Osteoblast (primary cell): Measurements from ENCODE around the gene CCR6. TPM values are rescaled to one million over a fixed set of nuclear protein-coding genes. Genes with fewer than 3 reads are reported as not detected.

Experiments
- DNase-seq: peaks from one replicate; pipeline ENCODE4 v3.0.0; 2011; ENCODE audit warnings: low spot score, mixed read lengths; ENCODE audit not compliant: insufficient read length; ENCODE audit errors: missing footprints
- H2AFZ ChIP-seq: 2 replicates; pipeline ENCODE4 v1.6.0; 2011; ENCODE audit warnings: mild to moderate bottlenecking, low read length
- H3K27ac ChIP-seq: 2 replicates; pipeline ENCODE4 v1.5.1; 2011; ENCODE audit warnings: mild to moderate bottlenecking, low read depth, low read length, moderate library complexity
- H3K27me3 ChIP-seq: 2 replicates; pipeline ENCODE4 v1.6.0; 2012; ENCODE audit warnings: mild to moderate bottlenecking, control low read depth, inconsistent platforms, low read length, moderate library complexity; ENCODE audit not compliant: insufficient read depth
- H3K36me3 ChIP-seq: 2 replicates; pipeline ENCODE4 v1.5.1; 2011; ENCODE audit warnings: mild to moderate bottlenecking, low read length, control low read depth, moderate library complexity; ENCODE audit not compliant: insufficient read depth
- H3K4me1 ChIP-seq: 2 replicates; pipeline ENCODE4 v1.5.1; 2011; ENCODE audit warnings: mild to moderate bottlenecking, low read length, control low read depth, moderate library complexity; ENCODE audit not compliant: insufficient read depth
- H3K4me2 ChIP-seq: 2 replicates; pipeline ENCODE4 v1.6.0; 2011; ENCODE audit warnings: mild to moderate bottlenecking, low read length; ENCODE audit not compliant: insufficient read depth
- H3K4me3 ChIP-seq: fragments of 200-600 bp; sonication (generic); 3 replicates; pipeline ENCODE4 v1.5.1; 2012; ENCODE audit warnings: mild to moderate bottlenecking, low read length, inconsistent platforms; ENCODE audit not compliant: insufficient read depth
- H3K79me2 ChIP-seq: 2 replicates; pipeline ENCODE4 v1.6.0; 2012; ENCODE audit warnings: mild to moderate bottlenecking, low read length, control low read depth, inconsistent platforms; ENCODE audit not compliant: insufficient read depth
- H3K9me3 ChIP-seq: 2 replicates; pipeline ENCODE4 v1.5.1; 2011; ENCODE audit warnings: low read depth, low read length, control low read depth
- H4K20me1 ChIP-seq: 2 replicates; pipeline ENCODE4 v1.6.0; 2012; ENCODE audit warnings: mild to moderate bottlenecking, low read length, control low read depth; ENCODE audit not compliant: insufficient read depth
- CTCF ChIP-seq: IDR thresholded peaks from 2 replicates; pipeline ENCODE4 v1.5.1; 2011; ENCODE audit warnings: mild to moderate bottlenecking, low read depth, low read length, moderate library complexity; ENCODE audit errors: extremely low read depth
- total RNA-seq: library from RNA; depleted of rRNA; stranded (reverse); fragments of >200 nt; gene quantifications from 2 replicates; pipeline ENCODE4 v1.2.3, GENCODE V29; 2012

Gene CCR6
- total RNA-seq, 1 donor: not detected

GRCh38 chr6:167124753-167125152, 1.9 kb downstream of the CCR6 start:
- no peak overlapping the region for H3K27ac ChIP-seq
- H2AFZ ChIP-seq: no peak overlapping the region
- H3K4me3 ChIP-seq: no peak overlapping the region
- H3K4me2 ChIP-seq: no peak overlapping the region
- no peaks in the 10 kb centered on the region for H3K79me2 ChIP-seq
- TF ChIP-seq CTCF: no peak
- DNase-seq: no peak
- no peaks in the 10 kb centered on the region for H3K4me1 ChIP-seq
- no peaks in the 10 kb centered on the region for H3K36me3 ChIP-seq
- H4K20me1 ChIP-seq: no peaks in the 10 kb centered on the region
- H3K9me3 ChIP-seq: no peaks in the 10 kb centered on the region
- no peaks in the 10 kb centered on the region for H3K27me3 ChIP-seq

- Histone ChIP-seq H3K36me3 (no peaks in the 10 kb centered on the region), H4K20me1 (no peaks in the 10 kb centered on the region), H2AFZ (no peak overlapping the region), H3K9me3 (no peaks in the 10 kb centered on the region), H3K4me2 (no peak overlapping the region), H3K4me3 (no peak overlapping the region), H3K4me1 (no peaks in the 10 kb centered on the region), H3K27ac (no peak overlapping the region), H3K79me2 (no peaks in the 10 kb centered on the region), H3K27me3 (no peaks in the 10 kb centered on the region)
- no peak for DNase-seq
- no peak for TF ChIP-seq CTCF
These were observed 2.5 kb downstream of the CCR6 start for GRCh38 chr6:167125410-167125809.

- H4K20me1 ChIP-seq: no peaks in the 10 kb centered on the region
- H3K36me3 ChIP-seq: no peaks in the 10 kb centered on the region
- H3K27me3 ChIP-seq: no peaks in the 10 kb centered on the region
- H3K4me2 ChIP-seq: no peak overlapping the region
- TF ChIP-seq CTCF: no peak
- H3K27ac ChIP-seq: no peak overlapping the region
- H3K79me2 ChIP-seq: no peaks in the 10 kb centered on the region
- H3K9me3 ChIP-seq: no peaks in the 10 kb centered on the region
- no peaks in the 10 kb centered on the region for H3K4me1 ChIP-seq
- no peak overlapping the region for H3K4me3 ChIP-seq
- DNase-seq: no peak
- H2AFZ ChIP-seq: no peak overlapping the region
These were observed 3.0 kb downstream of the CCR6 start for GRCh38 chr6:167125855-167126349.

GRCh38 chr6:167127785-167128531, 5.1 kb downstream of the CCR6 start:
- H2AFZ ChIP-seq: no peak overlapping the region
- no peaks in the 10 kb centered on the region for H3K9me3 ChIP-seq
- no peaks in the 10 kb centered on the region for H4K20me1 ChIP-seq
- no peak overlapping the region for H3K4me2 ChIP-seq
- no peak for TF ChIP-seq CTCF
- H3K4me3 ChIP-seq: no peak overlapping the region
- no peak overlapping the region for H3K27ac ChIP-seq
- H3K27me3 ChIP-seq: no peaks in the 10 kb centered on the region
- H3K36me3 ChIP-seq: no peaks in the 10 kb centered on the region
- H3K4me1 ChIP-seq: no peaks in the 10 kb centered on the region
- no peak for DNase-seq
- no peaks in the 10 kb centered on the region for H3K79me2 ChIP-seq
